Activated T-cell treated with anti-CD3 and anti-CD28 coated beads, Interleukin-2, amount 50 U/mL, for 48 hours (primary cell): Measurements from ENCODE around the gene PVALB.

ENCODE experiments used
- DNase-seq, 2 experiments: peaks; one replicate each; pipeline ENCODE4 v3.0.0-alpha.2; 2020

PVALB gene

GRCh38 chr22:36809351-36809750 lies 7.5 kb downstream of the PVALB start:
- no peak for DNase-seq

- no peak for DNase-seq
Observed at GRCh38 chr22:36808721-36809344, 8.0 kb downstream of the PVALB start.

- DNase-seq = no peak
Observed at GRCh38 chr22:36807627-36808026, 9.2 kb downstream of the PVALB start.

- no peak for DNase-seq
Observed at GRCh38 chr22:36806835-36807234, 10.0 kb downstream of the PVALB start.

GRCh38 chr22:36803358-36803757 lies 13.5 kb downstream of the PVALB start:
- DNase-seq = no peak

GRCh38 chr22:36798674-36799066 lies 18.2 kb downstream of the PVALB start:
- no peak for DNase-seq

- no peak for DNase-seq
Observed at GRCh38 chr22:36797911-36798673, 18.7 kb downstream of the PVALB start.

- no peak for DNase-seq
Observed at GRCh38 chr22:36797374-36797773, 19.5 kb downstream of the PVALB start.

- DNase-seq = no peak
Observed at GRCh38 chr22:36796552-36797175, 20.2 kb downstream of the PVALB start.

GRCh38 chr22:36795633-36796032 lies 21.2 kb downstream of the PVALB start:
- DNase-seq = no peak

- peak; percentile 39 to 61 for DNase-seq
Observed at GRCh38 chr22:36790648-36791047, 26.2 kb downstream of the PVALB start.

GRCh38 chr22:36787204-36787988 lies 29.4 kb downstream of the PVALB start:
- no peak for DNase-seq

- DNase-seq = no peak
Observed at GRCh38 chr22:36783743-36784142, 33.1 kb downstream of the PVALB start.

GRCh38 chr22:36781656-36782627 lies 34.9 kb downstream of the PVALB start:
- DNase-seq = peak; percentile 97

GRCh38 chr22:36778020-36778419 lies 38.8 kb downstream of the PVALB start:
- no peak for DNase-seq

GRCh38 chr22:36776722-36777121 lies 40.1 kb downstream of the PVALB start:
- no peak for DNase-seq

GRCh38 chr22:36775964-36776669 lies 40.7 kb downstream of the PVALB start, which contains the start of gene IFT27:
Gene IFT27, minus strand, starts transcription at chr22:36776119. Its CDS starts 412 bp downstream, at chr22:36775707.
- peak; percentile 96 to 98 for DNase-seq

- peak; percentile 33 to 52 for DNase-seq
Observed at GRCh38 chr22:36775586-36775963, 41.3 kb downstream of the PVALB start.

- no peak for DNase-seq
Observed at GRCh38 chr22:36773935-36774334, 42.9 kb downstream of the PVALB start.

GRCh38 chr22:36772451-36772850 lies 44.4 kb downstream of the PVALB start:
- no peak for DNase-seq

- DNase-seq = no peak
Observed at GRCh38 chr22:36771356-36772063, 45.3 kb downstream of the PVALB start.
